ENCODE measurements around the gene EMP2. TPM values are rescaled to one million over a fixed set of nuclear protein-coding genes. Genes with fewer than 3 reads are reported as not detected.

EMP2 gene
- total RNA-seq, 1 donor from 2014 or later = 86.6 TPM

DNA sequence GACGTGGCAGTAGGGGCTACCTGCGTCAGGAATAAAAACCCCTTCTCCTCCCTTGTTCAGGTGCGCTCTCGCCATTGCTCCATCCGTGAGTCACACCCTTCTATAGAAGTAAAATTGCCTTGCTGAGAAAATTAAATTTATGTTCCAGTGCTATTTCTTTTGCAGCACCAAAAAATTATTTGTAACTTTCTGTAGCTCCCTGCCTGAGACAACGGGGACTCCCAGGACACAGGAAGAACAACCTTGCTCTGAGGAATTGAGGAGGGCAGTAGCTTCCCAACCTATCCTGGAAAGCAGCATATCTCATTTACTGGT, 85.4 kb downstream of the EMP2 start:
- ATAC-seq (no peak), DNase-seq (ENCODE audit: low spot score) (no peak)

DNA sequence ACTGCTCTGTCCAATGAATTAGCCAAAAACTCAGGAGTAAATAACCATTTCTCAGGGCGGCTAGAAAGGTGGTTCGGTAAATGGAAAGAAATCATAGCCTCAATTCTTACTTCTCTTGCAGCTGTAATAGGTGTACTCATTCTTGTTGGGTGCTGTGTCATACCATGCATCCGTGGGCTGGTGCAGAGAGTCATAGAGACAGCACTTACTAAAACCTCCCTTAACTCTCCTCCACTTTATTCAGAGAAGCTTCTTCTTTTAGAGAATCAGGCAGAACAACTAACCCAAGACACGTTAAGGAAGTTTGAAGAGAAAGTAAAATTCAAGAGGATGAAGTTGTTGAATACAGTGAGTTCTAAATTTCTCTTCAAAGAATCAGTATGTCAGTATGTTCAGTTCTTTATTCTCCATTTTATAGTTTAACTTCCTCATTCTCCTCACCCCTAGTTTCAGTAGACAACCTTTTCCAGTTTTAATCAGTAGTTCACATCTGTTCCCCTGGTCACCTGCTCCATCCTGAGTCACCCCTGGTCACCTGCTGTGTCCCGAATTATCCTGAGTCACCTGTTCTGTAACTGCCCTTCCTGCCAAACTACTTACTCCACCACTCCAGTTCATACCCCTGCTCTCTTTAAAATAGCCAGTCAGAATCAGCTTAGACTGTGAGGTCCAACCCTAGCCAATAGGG, 85.9 kb downstream of the EMP2 start:
- ATAC-seq (no peak), DNase-seq (ENCODE audit: low spot score) (no peak)

DNA sequence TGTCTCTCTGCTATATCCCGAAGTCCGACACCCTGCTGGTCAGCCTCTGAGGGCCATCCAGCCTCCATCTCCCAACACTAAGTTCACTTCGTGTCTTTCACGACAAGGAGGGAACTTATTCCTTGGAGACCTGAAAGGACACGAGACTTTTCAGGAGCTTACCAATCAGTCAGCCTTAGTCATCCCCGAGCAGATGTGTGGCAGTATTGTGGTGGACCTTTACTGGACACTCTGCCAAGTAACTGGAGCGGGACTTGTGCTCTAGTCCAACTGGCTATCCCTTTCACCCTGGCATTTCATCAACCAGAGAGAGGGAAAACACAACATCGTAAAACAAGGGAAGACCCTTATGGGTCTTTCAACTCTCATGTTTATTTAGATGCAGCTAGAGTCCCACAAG, 87.1 kb downstream of the EMP2 start:
- ATAC-seq = no peak

DNA sequence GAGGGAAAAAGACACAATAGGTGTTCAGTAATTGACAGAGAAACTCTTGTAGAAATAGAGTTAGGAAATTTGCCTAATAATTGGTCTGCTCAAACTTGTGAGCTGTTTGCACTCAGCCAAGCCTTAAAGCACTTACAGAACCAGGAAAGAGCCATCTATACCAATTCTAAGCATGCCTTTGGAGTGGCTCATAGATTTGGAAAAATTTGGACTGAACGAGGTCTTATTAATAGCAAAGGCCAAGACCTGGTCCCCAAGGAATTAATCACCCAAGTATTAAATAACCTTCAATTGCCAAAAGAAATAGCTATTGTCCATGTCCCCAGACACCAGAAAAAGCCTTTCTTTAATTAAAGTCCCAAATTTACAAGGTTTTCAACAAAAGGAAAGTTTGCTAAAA, 90.3 kb downstream of the EMP2 start:
- no peak for ATAC-seq
- no peak for DNase-seq (ENCODE audit: low spot score)

More for the DNA sequence above, 87.1 kb downstream of the EMP2 start:
- no peak for DNase-seq (ENCODE audit: low spot score)

DNA sequence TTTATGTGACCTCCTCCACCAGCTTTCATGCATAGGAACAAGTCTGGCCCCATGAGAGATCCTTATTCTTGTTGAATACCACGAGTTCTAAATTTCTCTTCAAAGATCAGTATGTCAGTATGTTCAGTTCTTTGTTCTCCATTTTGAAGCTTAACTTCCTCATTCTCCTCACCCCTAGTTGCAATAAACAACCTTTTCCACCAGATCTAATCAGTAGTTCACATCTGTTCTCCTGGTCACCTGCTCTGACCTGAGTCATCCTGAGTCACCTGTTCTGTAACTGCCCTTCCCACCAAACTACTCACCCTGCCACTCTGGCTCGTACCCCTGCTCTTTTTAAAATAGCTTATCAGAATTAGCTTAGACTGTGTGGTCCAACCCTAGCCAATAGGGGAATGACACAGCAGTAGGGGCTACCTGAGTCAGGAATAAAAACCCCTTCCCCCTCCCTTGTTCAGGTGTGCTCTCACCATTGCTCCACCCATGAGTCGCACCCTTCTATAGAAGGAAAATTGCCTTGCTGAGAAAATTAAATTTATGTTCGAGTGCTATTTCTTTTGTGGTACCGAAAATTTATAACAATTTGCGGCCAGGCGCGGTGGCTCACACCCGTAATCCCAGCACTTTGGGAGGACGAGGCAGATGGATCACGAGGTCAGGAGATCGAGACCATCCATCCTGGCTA, 94.6 kb downstream of the EMP2 start:
- ATAC-seq (no peak), DNase-seq (ENCODE audit: low spot score) (no peak)

DNA sequence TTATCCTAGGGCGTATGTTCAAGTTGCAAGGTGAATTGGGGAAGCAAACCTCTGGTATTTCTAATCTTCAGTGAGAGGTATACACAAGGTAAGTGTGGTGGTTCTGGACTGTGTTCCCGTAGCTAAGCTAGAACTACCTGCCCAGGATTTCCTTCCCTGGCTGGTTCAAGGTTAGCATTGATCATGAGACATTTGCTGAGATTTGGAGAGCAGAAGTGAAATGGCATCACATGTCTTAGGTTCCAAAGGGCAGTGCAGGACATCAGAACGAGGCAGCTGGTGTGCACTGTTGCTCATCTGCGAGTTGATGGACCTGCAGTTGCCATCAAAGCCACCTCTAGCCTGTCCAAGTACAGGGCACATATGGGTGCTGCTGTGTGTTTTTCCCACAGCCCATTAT, 95.2 kb downstream of the EMP2 start:
- no peak for DNase-seq (ENCODE audit: low spot score)
- peak; percentile 44 for ATAC-seq

DNA sequence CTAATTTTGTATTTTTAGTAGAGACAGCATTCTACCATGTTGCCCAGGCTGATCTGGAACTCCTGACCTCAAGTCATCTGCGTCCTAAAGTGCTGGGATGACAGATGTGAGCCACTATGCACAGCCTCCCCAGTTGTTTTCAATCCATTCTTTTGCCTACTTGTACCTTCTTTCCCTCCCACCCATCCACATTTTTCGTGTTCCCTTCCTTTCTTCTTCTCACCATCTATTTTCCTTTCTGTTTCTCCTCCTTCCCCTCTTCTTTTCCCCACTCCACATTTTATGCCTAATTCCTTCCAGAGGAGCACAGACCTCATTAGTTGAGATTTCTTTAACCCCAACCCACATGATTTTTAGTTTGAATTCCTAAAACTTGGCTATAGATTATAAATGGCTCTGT, 100.2 kb downstream of the EMP2 start:
- no peak for ATAC-seq

More for the DNA sequence above, 100.2 kb downstream of the EMP2 start:
- DNase-seq (ENCODE audit: low spot score) = no peak

Other genes starting within 250 kb of the EMP2 start
- 29.7 TPM for gene ATF7IP2, start 194.5 kb downstream of the EMP2 start, total RNA-seq
- gene TEKT5, start 114.3 kb upstream of the EMP2 start, total RNA-seq = 2.1 TPM
- 12.7 TPM for gene NUBP1, start 163.2 kb upstream of the EMP2 start, total RNA-seq
- not detected for gene TVP23A, start 238.2 kb upstream of the EMP2 start, total RNA-seq

Measured in left lobe of liver (tissue), 2 donors.